Measurements from ENCODE around the gene CCDC169. TPM values are rescaled to one million over a fixed set of nuclear protein-coding genes. Genes with fewer than 3 reads are reported as not detected.
A peak's percentile ranks its signal among the peaks of the same experiment; 100 is the strongest.

CCDC169 gene
- total RNA-seq (not detected), total RNA-seq (0 to 0.20 (median 0) reads per million in 29 experiments)
- total RNA-seq (2013), result 0.18 TPM

- Histone ChIP-seq H3K9me3 (no peaks in the 10 kb centered on the region), H3K4me3 (ENCODE audit: control insufficient read depth in 1 of 2, extremely low read depth in 1 of 2, low read length in 1 of 2) (peak within 1 kb of the TSS; percentile 47 to 92), H3K27ac (ENCODE audit: low read length) (no peak within 1 kb of the TSS), H3K36me3 (ENCODE audit: control insufficient read depth in 2 of 2, extremely low read depth in 1 of 2, insufficient read depth in 1 of 2, low read length in 1 of 2) (no peaks in the 10 kb centered on the region), H3K4me1 (ENCODE audit: control insufficient read depth in 1 of 2, extremely low read depth in 1 of 2, insufficient read depth in 2 of 2, low read length in 2 of 2) (peaks cover 0 to 9% of the 10 kb centered on the region in 2 experiments), H3K27me3 (replicated peaks in 1 of 2; ENCODE audit: control insufficient read depth in 2 of 2, extremely low read depth in 1 of 2, insufficient read depth in 2 of 2, low read length in 1 of 2) (peaks cover 0 to 16% of the 10 kb centered on the region in 2 experiments)
- H3K27ac Mint-ChIP-seq, result no peak within 1 kb of the TSS
- 2% methylated on average over 42 of the region's 53 CpGs for WGBS (ENCODE audit: insufficient coverage)
- peak; percentile 6 to 64 (median 49) for DNase-seq
- CTCF ChIA-PET, result interaction anchor here in 1 of 2 donors (0.9 kb wide), 1 partner anchor 14 kb away, joined by 4 read pairs; no protein-coding TSS in a partner anchor
- H3K27me3 Mint-ChIP-seq, result peaks cover 22% of the 10 kb centered on the region in 2 donors
- no peaks in the 10 kb centered on the region for H3K9me3 Mint-ChIP-seq
- peak within 1 kb of the TSS; percentile 77 to 83 (median 80) for H3K4me3 Mint-ChIP-seq
- H3K36me3 Mint-ChIP-seq, result no peaks in the 10 kb centered on the region
- POLR2A ChIA-PET, result no interaction called here
- peak; percentile 72 to 93 (median 84) for ATAC-seq (replicated peaks in 1 of 4)
- H3K4me1 Mint-ChIP-seq, result peaks cover 14 to 18% (median 15%) of the 10 kb centered on the region in 3 donors
These were observed at the start of gene CCDC169 for GRCh38 chr13:36297366-36298338. Gene CCDC169 (minus strand): TSS chr13:36297814. CDS start chr13:36297719, 95 bp downstream.

- H3K36me3 Mint-ChIP-seq, result no peaks in the 10 kb centered on the region
- 1% methylated on average over 72 of the region's 86 CpGs for WGBS (ENCODE audit: insufficient coverage)
- CTCF ChIA-PET, result interaction anchor here (0.5 to 1.7 kb wide), 12 partner anchors 9 to 500 kb away, joined by 3 to 10 read pairs (median 3); no protein-coding TSS in a partner anchor
- no peaks in the 10 kb centered on the region for H3K36me3 ChIP-seq (ENCODE audit: control insufficient read depth in 2 of 2, extremely low read depth in 1 of 2, insufficient read depth in 1 of 2, low read length in 1 of 2)
- H3K27me3 Mint-ChIP-seq, result peaks cover 0 to 5% of the 10 kb centered on the region in 2 donors
- ATAC-seq (replicated peaks in 1 of 4), result peak; percentile 81 to 89 (median 84)
- peaks cover 0 to 11% of the 10 kb centered on the region in 2 experiments for H3K27me3 ChIP-seq (replicated peaks in 1 of 2; ENCODE audit: control insufficient read depth in 2 of 2, extremely low read depth in 1 of 2, insufficient read depth in 2 of 2, low read length in 1 of 2)
- peak; percentile 59 to 91 (median 82) for DNase-seq
- peak within 1 kb of the TSS; percentile 96 for H3K27ac ChIP-seq (ENCODE audit: low read length)
- peak within 1 kb of the TSS; percentile 80 to 92 for H3K4me3 ChIP-seq (ENCODE audit: control insufficient read depth in 1 of 2, extremely low read depth in 1 of 2, low read length in 1 of 2)
- POLR2A ChIA-PET, result no interaction called here
- H3K4me1 Mint-ChIP-seq, result peaks cover 39 to 43% (median 42%) of the 10 kb centered on the region in 3 donors
- peaks cover 9 to 11% of the 10 kb centered on the region in 2 experiments for H3K4me1 ChIP-seq (ENCODE audit: control insufficient read depth in 1 of 2, extremely low read depth in 1 of 2, insufficient read depth in 2 of 2, low read length in 2 of 2)
- H3K27ac Mint-ChIP-seq, result peak within 1 kb of the TSS; percentile 94 to 95
- no peaks in the 10 kb centered on the region for H3K9me3 Mint-ChIP-seq
- H3K9me3 ChIP-seq, result no peaks in the 10 kb centered on the region
- H3K4me3 Mint-ChIP-seq, result peak within 1 kb of the TSS; percentile 85 to 93 (median 93)
These were observed 48.8 kb upstream of the CCDC169 start, which contains the start of gene SPART for GRCh38 chr13:36346222-36347083. Gene SPART (minus strand): TSS chr13:36346394. CDS start chr13:36335830, 10,564 bp downstream.

GRCh38 chr13:36345438-36346221 is 48.0 kb upstream of the CCDC169 start:
- ChIA-PET CTCF (interaction anchor here (0.5 to 0.7 kb wide), 2 partner anchors 15 to 501 kb away, joined by 3 read pairs; no protein-coding TSS in a partner anchor), POLR2A (no interaction called here)
- peaks cover 0 to 5% of the 10 kb centered on the region in 2 donors for H3K27me3 Mint-ChIP-seq
- H3K4me3 Mint-ChIP-seq, result peak overlapping the region; percentile 85 to 93 (median 93)
- Histone ChIP-seq H3K27me3 (replicated peaks in 1 of 2; ENCODE audit: control insufficient read depth in 2 of 2, extremely low read depth in 1 of 2, insufficient read depth in 2 of 2, low read length in 1 of 2) (peaks cover 0 to 11% of the 10 kb centered on the region in 2 experiments), H3K4me1 (ENCODE audit: control insufficient read depth in 1 of 2, extremely low read depth in 1 of 2, insufficient read depth in 2 of 2, low read length in 2 of 2) (peaks cover 9 to 11% of the 10 kb centered on the region in 2 experiments), H3K9me3 (no peaks in the 10 kb centered on the region), H3K36me3 (ENCODE audit: control insufficient read depth in 2 of 2, extremely low read depth in 1 of 2, insufficient read depth in 1 of 2, low read length in 1 of 2) (no peaks in the 10 kb centered on the region), H3K4me3 (ENCODE audit: control insufficient read depth in 1 of 2, extremely low read depth in 1 of 2, low read length in 1 of 2) (peak overlapping the region; percentile 80 to 88), H3K27ac (ENCODE audit: low read length) (peak overlapping the region; percentile 96)
- peak overlapping the region; percentile 94 to 95 for H3K27ac Mint-ChIP-seq
- WGBS (ENCODE audit: insufficient coverage), result 3% methylated on average over 37 of the region's 50 CpGs
- H3K36me3 Mint-ChIP-seq, result peaks cover 3% of the 10 kb centered on the region
- peaks cover 43 to 47% (median 47%) of the 10 kb centered on the region in 3 donors for H3K4me1 Mint-ChIP-seq
- H3K9me3 Mint-ChIP-seq, result no peaks in the 10 kb centered on the region
- DNase-seq (peak in 33 of 35 experiments; percentile 8 to 70 (median 32)), ATAC-seq (replicated peaks in 1 of 4) (peak in 3 of 4 experiments; percentile 15 to 39 (median 23))

GRCh38 chr13:36344886-36345437 is 47.3 kb upstream of the CCDC169 start:
- Mint-ChIP-seq H3K27ac (peak overlapping the region; percentile 94 to 95), H3K36me3 (peaks cover 3% of the 10 kb centered on the region), H3K27me3 (peaks cover 0 to 3% of the 10 kb centered on the region in 2 donors), H3K4me1 (peaks cover 45 to 49% (median 47%) of the 10 kb centered on the region in 3 donors), H3K4me3 (peak overlapping the region; percentile 85 to 93 (median 93)), H3K9me3 (no peaks in the 10 kb centered on the region)
- no peaks in the 10 kb centered on the region for H3K9me3 ChIP-seq
- ChIA-PET POLR2A (no interaction called here), CTCF (no interaction called here)
- H3K27ac ChIP-seq (ENCODE audit: low read length), result peak overlapping the region; percentile 96
- ATAC-seq (replicated peaks in 1 of 4) (peak in 2 of 4 experiments; percentile 9 to 15), DNase-seq (peak in 22 of 35 experiments; percentile 1 to 53 (median 6))
- peak overlapping the region; percentile 80 to 88 for H3K4me3 ChIP-seq (ENCODE audit: control insufficient read depth in 1 of 2, extremely low read depth in 1 of 2, low read length in 1 of 2)
- 19% methylated on average over 6 of the region's 14 CpGs for WGBS (ENCODE audit: insufficient coverage)
- peaks cover 9 to 11% of the 10 kb centered on the region in 2 experiments for H3K4me1 ChIP-seq (ENCODE audit: control insufficient read depth in 1 of 2, extremely low read depth in 1 of 2, insufficient read depth in 2 of 2, low read length in 2 of 2)
- peaks cover 0 to 11% of the 10 kb centered on the region in 2 experiments for H3K27me3 ChIP-seq (replicated peaks in 1 of 2; ENCODE audit: control insufficient read depth in 2 of 2, extremely low read depth in 1 of 2, insufficient read depth in 2 of 2, low read length in 1 of 2)
- no peaks in the 10 kb centered on the region for H3K36me3 ChIP-seq (ENCODE audit: control insufficient read depth in 2 of 2, extremely low read depth in 1 of 2, insufficient read depth in 1 of 2, low read length in 1 of 2)

GRCh38 chr13:36344173-36344572 is 46.6 kb upstream of the CCDC169 start:
- Histone ChIP-seq H3K4me3 (ENCODE audit: control insufficient read depth in 1 of 2, extremely low read depth in 1 of 2, low read length in 1 of 2) (no peak overlapping the region), H3K36me3 (ENCODE audit: control insufficient read depth in 2 of 2, extremely low read depth in 1 of 2, insufficient read depth in 1 of 2, low read length in 1 of 2) (no peaks in the 10 kb centered on the region), H3K9me3 (no peaks in the 10 kb centered on the region), H3K4me1 (ENCODE audit: control insufficient read depth in 1 of 2, extremely low read depth in 1 of 2, insufficient read depth in 2 of 2, low read length in 2 of 2) (peaks cover 9 to 11% of the 10 kb centered on the region in 2 experiments), H3K27me3 (replicated peaks in 1 of 2; ENCODE audit: control insufficient read depth in 2 of 2, extremely low read depth in 1 of 2, insufficient read depth in 2 of 2, low read length in 1 of 2) (peaks cover 0 to 11% of the 10 kb centered on the region in 2 experiments), H3K27ac (ENCODE audit: low read length) (no peak overlapping the region)
- DNase-seq, result no peak
- WGBS (ENCODE audit: insufficient coverage), result 93% methylated on average over 2 of the region's 6 CpGs
- ATAC-seq (replicated peaks in 1 of 4), result no peak
- Mint-ChIP-seq H3K36me3 (peaks cover 3% of the 10 kb centered on the region), H3K9me3 (no peaks in the 10 kb centered on the region), H3K4me3 (peak overlapping the region; percentile 38 to 93 (median 45)), H3K27ac (peak overlapping the region in 1 of 2 donors; percentile 32), H3K27me3 (peaks cover 0 to 3% of the 10 kb centered on the region in 2 donors), H3K4me1 (peaks cover 47 to 54% (median 52%) of the 10 kb centered on the region in 3 donors)
- CTCF ChIA-PET, result interaction anchor here (0.7 to 1.3 kb wide), 3 partner anchors 15 to 656 kb away, joined by 3 read pairs; no protein-coding TSS in a partner anchor
- POLR2A ChIA-PET, result interaction anchor here in 1 of 2 donors (0.7 kb wide), 1 partner anchor 7 kb away, joined by 4 read pairs; no protein-coding TSS in a partner anchor
